Stimulated activated CD4-positive, alpha-beta T cell treated with anti-CD3 and anti-CD28 coated beads, Interleukin-4, amount 100 ng/mL, for 1 hour (primary cell): Measurements from ENCODE around the gene GADL1.
A peak's percentile ranks its signal among the peaks of the same experiment; 100 is the strongest.

Source experiments
- DNase-seq: peaks from one replicate; pipeline ENCODE4 v3.0.0-alpha.2; 2020

The GADL1 gene

DNA sequence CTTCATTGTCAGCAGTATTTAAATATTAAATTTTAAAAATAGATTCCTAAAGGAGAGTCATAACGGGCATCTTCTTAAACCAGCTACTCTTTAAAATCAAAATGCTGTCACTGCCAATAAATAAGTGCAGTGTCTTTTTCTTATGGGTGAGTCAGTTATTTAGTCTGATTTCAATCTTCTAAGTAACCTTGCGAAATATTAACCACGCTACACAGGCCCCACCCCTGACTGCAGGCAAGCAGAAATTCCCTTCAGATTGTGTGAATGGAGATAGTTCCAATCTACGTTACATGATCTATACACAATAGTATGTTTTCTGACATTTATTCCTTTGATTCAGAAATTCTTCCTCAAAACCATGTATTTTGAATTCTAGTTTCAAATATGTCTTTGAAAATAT, 141.5 kb downstream of the GADL1 start:
- DNase-seq = no peak

DNA sequence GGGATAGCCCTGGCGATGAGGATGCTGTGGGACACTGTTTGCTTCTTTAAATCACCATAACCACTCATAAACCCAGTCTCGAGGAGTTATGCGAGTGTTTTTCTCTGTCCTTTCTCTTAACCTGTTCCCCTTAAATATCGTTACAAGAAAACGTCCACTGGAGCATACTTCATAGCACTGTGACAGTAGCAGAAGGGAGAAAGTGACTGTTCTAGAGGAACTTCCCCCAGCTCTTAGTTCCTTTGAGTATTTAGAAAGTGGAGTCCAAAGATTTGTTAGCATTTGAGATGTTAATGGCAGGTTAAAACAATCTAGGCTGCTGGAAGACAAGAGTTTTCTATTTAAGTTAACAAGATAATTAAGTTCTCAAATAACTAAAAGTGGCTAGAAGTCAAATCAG, 142.0 kb downstream of the GADL1 start:
- no peak for DNase-seq

DNA sequence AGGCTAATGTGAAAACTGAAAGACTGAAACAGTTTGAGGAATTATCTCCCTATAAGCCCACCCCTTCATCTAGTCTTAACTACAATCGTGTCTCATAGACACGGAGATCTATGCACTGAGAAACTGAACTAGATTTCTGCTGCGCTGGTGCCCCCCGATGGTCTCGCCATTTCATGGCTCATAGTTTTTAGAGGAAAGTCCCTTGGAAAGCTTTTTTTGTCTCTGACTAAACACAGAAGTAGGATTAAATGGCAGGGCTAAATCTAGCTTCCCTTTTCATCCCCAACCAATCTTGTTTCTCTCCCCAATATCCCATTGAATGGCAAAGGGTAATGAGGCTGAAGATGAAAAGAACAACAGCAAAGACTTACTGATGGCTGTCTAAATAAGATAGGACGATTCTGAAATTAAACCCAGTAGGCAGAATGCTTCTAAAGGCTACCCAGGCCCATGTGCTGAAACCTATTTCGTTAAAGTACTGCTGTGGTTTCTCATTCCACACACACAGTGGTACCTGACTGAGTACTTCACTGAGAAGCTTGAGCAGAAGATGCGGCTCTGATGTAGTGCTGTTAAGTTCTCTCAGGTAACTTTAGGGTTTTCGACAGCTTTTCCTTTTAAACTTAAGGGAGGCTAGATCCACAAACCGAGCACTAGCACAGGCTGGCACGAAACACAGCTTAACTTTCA, 142.7 kb downstream of the GADL1 start:
- peak; percentile 66 for DNase-seq

DNA sequence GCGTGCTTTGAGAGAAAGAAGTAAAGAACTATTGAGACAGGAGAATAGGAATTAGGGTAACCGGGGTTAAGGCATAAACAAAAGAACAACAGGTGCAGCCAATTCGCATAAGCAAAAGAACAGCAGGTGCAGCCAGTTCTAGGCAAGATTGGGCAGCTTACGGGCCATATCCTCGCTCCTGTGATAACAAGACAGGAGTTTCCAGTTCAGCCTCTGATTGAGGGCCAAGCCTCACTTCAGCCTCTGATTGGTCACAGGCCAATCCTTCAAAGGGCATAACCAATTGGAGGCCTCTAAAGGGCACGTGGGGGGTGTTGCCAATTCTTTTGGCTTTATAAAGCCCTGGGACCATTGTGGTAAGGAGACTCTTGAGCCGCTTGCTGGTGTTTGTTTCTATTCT, 143.5 kb downstream of the GADL1 start:
- no peak for DNase-seq

DNA sequence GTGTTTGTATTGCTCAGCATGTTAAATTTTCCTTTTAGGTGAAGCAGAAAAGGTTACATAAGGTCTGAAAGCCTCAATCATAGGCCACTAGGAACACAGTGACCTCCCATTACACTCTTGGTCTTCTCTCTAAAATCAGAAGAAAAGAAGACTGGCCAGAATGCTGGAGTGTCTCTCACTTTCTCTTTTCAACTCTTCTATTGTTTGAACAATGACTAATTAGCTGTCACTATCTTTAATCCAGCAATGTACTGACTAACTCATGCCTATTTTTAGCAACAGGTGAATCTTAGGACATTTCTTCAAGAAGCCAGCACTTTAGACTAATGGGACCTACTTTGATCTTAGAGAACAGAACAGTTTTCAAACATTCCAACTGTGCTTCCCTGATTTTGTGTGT, 145.2 kb downstream of the GADL1 start:
- DNase-seq = no peak

DNA sequence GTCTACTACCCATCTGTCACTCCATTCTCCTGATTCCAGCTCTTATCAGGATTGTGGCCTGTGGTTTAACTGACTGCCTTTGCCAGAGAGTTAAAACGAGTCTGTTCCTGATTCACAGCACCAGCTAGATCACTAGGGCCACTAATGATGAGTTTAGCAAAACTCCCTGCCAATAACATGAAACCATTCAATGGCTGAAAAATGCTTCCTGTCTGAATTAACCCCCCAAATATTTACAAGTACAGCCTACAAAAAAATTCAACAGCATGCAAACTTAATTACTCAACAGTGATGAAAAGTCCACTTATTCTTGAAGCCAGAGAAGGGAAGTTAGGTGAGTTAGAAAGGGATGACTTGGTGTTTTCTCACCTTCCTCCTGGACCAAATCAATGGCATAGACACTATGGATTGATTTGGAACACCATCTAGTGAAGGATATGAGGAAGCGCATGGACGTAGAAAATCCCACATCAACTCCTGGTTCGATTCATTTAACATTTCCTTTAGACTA, 146.6 kb downstream of the GADL1 start:
- no peak for DNase-seq

DNA sequence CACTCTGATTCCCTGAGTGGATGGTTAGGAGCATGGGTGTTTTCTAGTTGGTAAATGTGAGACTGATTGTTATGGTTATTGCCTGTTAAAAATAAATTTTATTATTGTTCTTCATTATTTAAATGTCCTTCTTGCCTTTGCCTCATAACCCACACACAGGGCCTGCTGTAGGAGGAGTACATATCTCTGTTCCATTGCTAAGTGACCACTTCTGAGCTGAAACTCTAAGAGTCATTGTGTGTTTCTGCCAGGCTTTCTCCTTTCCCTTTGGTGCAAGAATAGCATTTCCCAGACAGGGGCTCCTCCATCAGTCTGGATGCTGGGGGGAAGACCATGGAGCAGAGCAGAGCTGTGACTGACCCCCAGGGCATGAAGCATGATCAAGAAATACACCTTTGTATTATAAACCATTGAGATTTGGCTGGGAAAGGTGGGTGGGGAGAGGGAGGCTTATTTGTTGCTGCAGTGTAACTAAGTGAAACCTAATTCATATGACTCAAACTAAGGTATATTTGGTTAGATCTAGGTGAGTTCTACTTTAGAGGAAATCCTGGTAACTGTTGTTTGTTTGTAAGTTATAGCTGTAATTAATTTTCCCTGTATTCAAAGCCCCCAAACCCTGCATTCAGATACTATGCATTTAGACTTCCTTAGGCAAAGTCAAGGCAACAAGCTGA, 150.7 kb downstream of the GADL1 start:
- no peak for DNase-seq

DNA sequence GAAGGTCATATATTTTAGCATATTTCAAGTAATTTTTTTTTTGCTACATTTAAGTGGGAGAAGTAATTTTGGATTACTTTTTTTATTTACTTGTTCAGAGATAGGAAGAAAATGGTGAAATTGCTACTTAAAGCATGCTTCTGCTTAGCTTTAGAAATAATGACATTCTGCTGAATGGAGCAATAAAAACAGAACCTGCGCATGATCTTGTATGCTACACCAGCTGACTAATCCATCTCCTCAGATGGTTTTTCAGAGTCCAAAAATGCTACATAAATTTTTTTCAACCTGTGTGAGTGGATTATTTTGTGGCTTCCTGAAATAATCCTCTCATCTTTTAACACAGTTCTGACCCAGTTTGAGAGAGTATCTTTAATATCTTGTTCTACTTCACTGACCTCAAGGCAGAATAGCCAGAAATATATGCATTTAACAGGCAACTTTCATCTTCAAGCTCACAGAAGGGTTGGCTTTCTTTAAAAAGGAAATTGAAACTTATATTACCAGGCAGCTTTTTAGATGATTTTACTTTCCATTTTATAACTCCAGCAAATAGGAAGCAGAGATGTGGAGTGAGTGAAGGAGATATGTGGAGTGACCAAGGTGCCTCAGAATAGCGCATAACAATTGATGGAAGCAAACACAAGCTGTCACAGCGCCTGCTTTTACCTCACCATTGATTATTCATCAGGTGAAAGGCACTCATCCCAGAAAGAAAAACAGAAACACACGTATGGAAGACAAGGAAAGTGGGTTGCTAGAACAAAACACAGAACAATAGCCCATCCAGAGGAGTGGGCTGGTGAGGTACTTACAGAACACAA, 151.5 kb downstream of the GADL1 start:
- no peak for DNase-seq

DNA sequence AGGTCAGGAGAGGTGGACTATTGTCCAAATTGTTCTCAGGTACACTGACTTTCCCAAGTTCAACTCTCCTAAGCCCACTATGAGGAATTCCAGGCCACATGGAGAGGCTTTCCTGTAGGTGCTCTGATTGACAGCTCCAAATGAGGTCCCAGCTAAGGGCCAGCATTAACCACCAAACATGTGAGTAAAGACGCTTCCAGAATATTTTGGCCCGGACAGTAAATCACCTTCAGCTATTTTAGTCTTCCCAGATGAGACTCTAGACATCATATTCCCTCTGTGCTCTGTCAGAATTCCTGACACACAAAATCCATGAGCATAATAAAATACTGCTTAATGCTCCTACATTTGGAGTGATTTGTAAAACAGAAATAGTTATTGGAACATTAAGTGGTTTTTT, 152.6 kb downstream of the GADL1 start:
- DNase-seq = no peak

DNA sequence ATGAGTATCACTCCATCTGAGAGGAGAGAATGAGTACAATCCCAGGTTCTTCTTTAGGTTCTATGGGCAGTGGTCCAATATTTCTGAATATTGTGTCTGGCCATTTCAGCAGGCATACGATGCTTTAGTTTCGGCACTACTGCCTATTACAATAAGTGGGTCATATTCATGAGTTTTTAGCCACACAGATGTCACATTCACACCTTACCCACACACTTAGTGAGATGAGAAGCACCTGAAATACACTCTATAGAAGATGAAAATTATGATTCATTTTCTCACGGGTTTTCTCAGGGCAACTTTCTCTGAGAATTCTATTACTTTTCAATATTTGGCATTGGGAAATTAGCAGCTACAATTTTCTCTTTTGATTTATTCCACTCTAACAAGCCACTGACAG, 155.9 kb downstream of the GADL1 start:
- no peak for DNase-seq

DNA sequence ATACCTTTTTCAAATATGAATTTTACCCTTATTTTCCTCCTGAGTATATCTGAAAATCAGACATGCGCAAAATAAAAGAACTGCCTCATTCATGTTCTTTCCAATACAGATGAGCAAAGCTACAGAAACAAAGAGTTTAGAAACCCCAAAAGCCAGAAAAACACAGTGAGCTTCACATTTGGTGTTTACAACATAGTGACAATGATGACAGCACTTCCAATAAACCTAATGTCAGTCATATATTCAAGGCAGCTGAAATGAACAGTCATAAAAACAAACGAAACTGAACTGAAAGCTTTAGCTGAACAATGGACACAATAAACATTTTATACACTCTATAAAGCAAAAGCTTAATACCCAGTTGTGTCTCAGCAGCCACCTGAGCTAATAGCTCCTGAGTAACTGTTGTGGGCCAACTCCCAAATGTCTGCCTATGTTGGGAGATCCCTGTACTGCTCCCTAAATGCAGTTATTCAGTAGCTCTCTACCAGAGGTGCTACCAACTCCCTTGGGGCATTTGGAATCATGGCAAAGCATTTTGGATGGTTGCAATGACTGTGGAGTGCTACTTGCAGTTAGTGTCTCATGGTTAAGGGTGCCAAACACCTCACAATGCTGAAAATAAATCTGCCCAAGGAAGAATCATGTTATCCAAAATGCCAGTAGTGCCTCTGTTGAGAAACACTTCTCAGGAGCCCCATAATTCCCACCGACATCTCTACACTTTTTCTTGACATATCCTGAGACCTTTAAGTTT, 156.5 kb downstream of the GADL1 start:
- no peak for DNase-seq

DNA sequence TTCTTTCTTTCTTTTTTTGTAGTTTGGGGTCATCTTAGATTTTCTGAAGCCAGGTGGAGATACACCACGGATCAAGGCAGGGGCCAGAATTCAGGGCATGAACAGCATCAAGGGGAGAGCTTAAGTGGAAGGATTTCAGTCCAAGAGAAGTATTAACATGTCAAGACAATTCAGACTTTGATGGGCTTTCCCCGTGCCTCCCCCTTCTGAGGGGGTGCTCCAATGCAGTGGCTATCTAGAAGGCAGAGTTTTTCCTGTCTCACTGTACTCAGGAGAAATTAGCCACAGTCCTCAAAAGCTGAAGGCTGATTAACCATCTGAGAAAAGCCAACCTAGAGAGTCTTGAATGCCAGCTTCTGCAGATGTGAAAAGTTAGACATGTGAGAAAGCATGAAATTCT, 160.8 kb downstream of the GADL1 start:
- DNase-seq = no peak

DNA sequence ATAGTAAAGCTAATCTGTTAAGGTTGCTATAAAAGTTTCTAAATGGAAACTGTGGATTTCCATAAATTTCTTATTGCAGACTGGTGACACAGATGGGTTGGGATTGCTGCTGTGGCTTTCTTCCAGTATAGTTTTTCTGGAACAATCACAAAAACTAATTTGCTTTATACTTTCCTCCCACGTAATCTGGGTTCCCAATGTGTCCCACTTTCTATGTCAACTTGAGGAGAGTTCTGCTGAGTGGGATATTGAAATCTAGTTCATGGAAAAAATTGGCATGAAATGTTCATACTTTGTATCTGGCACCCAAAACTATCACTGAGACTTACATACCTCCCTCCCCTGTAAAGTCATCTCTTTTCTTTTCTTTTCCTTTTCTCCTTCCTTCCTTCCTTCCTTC, 161.3 kb downstream of the GADL1 start:
- no peak for DNase-seq

DNA sequence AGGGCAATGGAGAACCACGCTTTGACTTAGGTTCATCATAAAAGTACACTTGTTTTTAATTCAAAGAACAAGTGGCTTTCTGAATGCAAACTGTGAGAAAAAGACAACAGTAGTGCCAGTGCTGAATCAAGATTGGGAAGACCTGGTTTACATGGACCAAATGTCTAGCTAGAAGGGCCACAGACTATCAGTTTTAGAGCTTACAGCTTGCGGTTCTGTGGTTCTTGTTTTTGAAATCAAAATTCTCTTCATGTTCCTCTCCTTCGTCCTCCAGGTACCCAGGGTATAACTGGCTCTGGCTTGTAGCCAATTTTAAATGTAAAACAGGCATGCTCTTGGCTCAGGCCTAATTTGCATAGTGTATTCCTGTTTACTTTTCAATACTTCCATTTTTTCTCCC, 163.5 kb downstream of the GADL1 start:
- no peak for DNase-seq

DNA sequence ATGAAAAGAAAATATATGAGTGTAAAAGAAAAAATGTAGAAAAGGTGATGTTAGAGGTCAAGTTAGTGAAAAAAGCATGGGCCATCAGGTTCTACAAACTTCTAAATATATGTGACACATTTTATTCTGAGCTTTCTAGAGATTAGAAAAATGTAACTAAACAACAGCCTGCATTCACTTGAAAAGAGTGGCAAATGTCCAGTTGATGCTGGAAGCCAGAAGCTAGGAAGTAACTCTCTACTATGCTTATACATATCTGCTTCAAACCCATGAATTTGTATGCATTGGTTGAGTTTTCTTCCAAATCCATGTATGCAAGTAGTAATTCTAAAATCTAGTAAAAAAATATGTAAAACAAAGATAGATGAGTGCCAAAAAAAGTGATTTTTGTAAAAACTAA, 164.5 kb downstream of the GADL1 start:
- no peak for DNase-seq

DNA sequence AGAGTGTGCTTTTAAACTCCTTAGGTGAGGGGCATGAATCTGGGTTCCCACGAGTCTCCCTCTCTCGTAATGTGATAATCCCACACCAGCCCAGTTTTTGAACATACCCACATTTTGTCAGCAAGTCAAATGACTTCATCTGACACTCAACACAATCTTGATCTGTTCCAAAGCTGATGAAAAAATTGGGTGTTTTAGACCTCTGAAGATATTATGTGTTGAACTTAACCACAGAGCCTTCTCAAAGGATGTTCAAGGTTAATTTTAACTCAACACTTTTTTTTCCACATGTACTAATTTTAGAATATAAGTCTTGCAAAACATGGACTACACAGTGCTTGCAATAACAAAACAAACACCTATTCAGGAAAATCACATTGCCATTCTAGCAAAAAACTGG, 164.9 kb downstream of the GADL1 start:
- no peak for DNase-seq

DNA sequence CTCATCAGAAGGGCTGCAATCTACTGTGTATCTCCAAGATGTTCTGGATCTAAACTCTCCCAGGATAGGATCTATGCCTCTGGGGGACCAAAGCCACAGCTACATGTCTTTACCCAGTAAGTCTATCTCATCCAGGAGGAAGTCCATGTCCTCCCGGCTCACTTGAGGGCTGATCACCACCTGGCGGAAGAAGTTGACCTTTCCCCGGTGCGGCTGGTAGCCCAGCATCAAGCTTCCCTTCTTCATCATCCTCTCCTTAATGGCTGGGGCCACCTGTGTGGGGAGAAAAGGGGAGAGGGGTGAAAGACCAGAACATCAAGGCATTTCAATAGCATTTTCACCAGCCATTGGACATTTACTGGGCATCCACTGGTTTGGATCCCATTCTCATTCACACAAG, 166.3 kb downstream of the GADL1 start:
- DNase-seq = no peak

DNA sequence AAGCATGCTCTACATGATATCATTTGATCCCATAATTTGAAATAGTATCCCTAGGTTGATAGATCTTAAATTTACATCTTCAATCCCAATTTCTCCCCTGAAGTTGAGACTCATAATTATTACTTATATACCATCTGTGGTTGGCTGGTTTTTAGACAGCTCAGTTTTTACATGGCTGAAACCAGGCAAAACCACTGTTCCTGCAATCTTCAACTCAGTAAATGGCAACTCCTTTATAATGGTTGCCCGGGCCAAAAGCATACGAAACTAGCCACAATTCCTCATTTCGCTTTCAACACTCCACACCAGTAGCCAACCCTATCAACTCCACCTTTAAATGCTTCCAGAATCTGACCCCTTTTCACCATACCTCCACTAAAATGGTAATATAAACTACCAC, 169.6 kb downstream of the GADL1 start:
- no peak for DNase-seq

DNA sequence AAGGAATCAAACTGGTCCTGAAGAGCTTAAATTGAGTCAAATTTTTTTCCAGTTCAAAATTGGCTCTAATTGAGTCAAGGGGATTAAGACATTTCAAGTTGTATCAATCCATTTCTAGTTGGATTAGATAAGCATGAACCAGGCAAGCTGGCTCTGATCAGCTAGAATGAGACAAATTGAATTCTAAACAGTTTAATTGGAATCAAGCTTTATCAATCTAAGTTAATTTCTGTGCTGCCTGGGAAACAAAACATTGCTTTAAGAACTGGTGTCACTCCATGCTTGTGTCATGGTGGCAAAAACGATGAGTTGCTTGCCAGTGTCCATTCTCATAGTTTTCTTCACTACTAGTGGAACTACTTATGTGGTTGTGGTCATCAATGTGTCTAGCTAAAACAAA, 171.2 kb downstream of the GADL1 start:
- DNase-seq = no peak

DNA sequence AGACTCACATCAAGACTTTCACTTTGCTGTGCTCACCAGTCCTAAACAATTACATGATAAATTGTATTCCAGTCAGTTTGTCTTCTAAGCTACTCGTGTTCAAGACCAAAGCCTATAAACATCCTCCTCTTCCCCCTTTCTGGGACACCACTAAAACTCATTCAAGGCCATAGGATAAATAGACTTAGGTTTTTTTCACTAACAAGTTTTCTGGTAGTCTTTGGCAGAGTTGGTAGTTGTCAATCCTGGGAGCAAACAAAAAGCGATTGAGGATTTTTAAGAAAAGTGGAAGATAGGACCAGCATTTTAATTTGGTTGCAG, 173.2 kb downstream of the GADL1 start:
- DNase-seq = no peak

DNA sequence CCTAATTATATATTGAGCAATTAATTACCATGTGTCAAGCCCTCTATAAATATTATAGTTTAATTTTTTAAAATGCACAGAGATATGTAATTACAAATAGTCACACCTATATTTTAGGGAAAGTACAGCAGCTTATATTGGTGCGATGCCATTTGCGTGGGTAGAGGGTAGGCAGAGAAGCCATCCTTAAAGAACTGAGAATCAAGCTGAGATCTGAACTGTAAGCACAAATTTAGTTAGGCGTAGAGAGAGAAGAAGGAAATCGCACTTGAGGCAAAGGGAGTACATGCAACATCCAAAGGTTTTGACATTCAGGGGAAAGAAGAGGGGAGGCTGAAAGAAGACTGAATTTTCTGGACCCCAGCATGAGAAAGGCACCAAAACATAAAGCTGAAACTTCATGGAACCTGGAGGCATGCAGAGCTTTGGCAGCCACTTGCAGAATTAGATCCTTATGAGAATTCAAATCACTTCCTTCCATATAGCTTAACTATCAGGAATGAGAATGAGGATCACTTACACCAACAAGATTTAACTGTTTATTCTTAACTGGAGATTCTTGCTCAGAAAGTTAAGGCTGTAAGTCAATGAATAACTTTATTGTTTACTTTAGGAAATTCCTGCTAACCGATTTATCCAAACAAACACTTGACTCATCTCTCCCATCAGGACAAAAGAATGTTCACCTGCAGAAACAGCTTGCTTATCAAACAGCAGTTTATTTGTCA, 173.7 kb downstream of the GADL1 start:
- no peak for DNase-seq

DNA sequence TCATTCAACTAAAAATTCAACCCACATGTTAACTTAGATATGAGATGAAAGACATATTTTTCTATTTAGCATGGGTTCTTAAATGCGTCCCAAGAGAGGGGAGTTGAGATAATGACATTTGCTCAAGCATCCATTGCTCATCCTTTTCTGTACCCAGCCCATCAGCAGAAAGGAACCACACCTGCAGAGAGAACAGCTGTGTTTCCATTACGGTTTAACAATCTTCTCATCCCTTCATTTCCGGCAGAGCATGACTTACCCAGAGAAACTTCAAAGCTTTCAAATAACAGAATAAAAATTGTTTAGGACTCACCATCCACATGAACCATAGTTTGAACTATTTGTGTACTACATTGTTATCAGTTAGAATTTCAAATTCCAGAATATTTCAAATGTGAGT, 174.9 kb downstream of the GADL1 start:
- DNase-seq = no peak
